ENCODE data around the gene KIF23.

KIF23 gene

GRCh38 chr15:69463182-69463756, 49.1 kb downstream of the KIF23 start:
- DNase-seq (ENCODE audit: low read depth in 3 of 3) = no peak

GRCh38 chr15:69465253-69465652, 51.1 kb downstream of the KIF23 start:
- DNase-seq (ENCODE audit: low read depth in 3 of 3) = no peak

GRCh38 chr15:69466733-69467132, 52.6 kb downstream of the KIF23 start:
- DNase-seq (ENCODE audit: low read depth in 3 of 3) = no peak

- no peak for DNase-seq (ENCODE audit: low read depth in 3 of 3)
Measured at GRCh38 chr15:69467636-69468035, 53.5 kb downstream of the KIF23 start.

GRCh38 chr15:69468241-69469121, 54.3 kb downstream of the KIF23 start:
- DNase-seq (ENCODE audit: low read depth in 3 of 3) = peak; percentile 42 to 76 (median 66)

- DNase-seq (ENCODE audit: low read depth in 3 of 3) = no peak
Measured at GRCh38 chr15:69469467-69470201, 55.5 kb downstream of the KIF23 start.

GRCh38 chr15:69472046-69472445, 57.9 kb downstream of the KIF23 start:
- DNase-seq (ENCODE audit: low read depth in 3 of 3) = no peak

- no peak for DNase-seq (ENCODE audit: low read depth in 3 of 3)
Measured at GRCh38 chr15:69472562-69472961, 58.4 kb downstream of the KIF23 start.

- no peak for DNase-seq (ENCODE audit: low read depth in 3 of 3)
Measured at GRCh38 chr15:69474291-69474690, 60.1 kb downstream of the KIF23 start.

GRCh38 chr15:69474846-69475455, 60.8 kb downstream of the KIF23 start:
- no peak for DNase-seq (ENCODE audit: low read depth in 3 of 3)

- peak; percentile 46 to 59 (median 53) for DNase-seq (ENCODE audit: low read depth in 3 of 3)
Measured at GRCh38 chr15:69475769-69476358, 61.7 kb downstream of the KIF23 start.

- no peak for DNase-seq (ENCODE audit: low read depth in 3 of 3)
Measured at GRCh38 chr15:69476704-69477473, 62.7 kb downstream of the KIF23 start.

GRCh38 chr15:69478259-69478781, 64.2 kb downstream of the KIF23 start:
- no peak for DNase-seq (ENCODE audit: low read depth in 3 of 3)

GRCh38 chr15:69479081-69479480, 64.9 kb downstream of the KIF23 start:
- no peak for DNase-seq (ENCODE audit: low read depth in 3 of 3)

- DNase-seq (ENCODE audit: low read depth in 3 of 3) = no peak
Measured at GRCh38 chr15:69479971-69480370, 65.8 kb downstream of the KIF23 start.

- no peak for DNase-seq (ENCODE audit: low read depth in 3 of 3)
Measured at GRCh38 chr15:69480932-69481331, 66.8 kb downstream of the KIF23 start.

- no peak for DNase-seq (ENCODE audit: low read depth in 3 of 3)
Measured at GRCh38 chr15:69482686-69483256, 68.6 kb downstream of the KIF23 start.

GRCh38 chr15:69484837-69485236, 70.7 kb downstream of the KIF23 start:
- no peak for DNase-seq (ENCODE audit: low read depth in 3 of 3)

- DNase-seq (ENCODE audit: low read depth in 3 of 3) = no peak
Measured at GRCh38 chr15:69486481-69487110, 72.4 kb downstream of the KIF23 start.

- DNase-seq (ENCODE audit: low read depth in 3 of 3) = no peak
Measured at GRCh38 chr15:69489073-69489571, 75.0 kb downstream of the KIF23 start.
